Measurements from ENCODE around the gene SEPTIN14.
"Not testable (repeated sequence)": the region's sequence is repeated elsewhere in the genome, so short reads cannot be mapped to it uniquely, and the experiment has no call there.

Gene SEPTIN14

GRCh38 chr7:55862652-55863051 is at the start of gene SEPTIN14:
Gene SEPTIN14, minus strand, starts transcription at chr7:55862752. Its CDS starts 756 bp downstream, at chr7:55861996.
- DNase-seq = not testable (repeated sequence)

GRCh38 chr7:55903985-55904759 is 41.6 kb upstream of the SEPTIN14 start:
- no peak for DNase-seq

GRCh38 chr7:55901059-55901458 is 38.5 kb upstream of the SEPTIN14 start:
- DNase-seq = not testable (repeated sequence)

GRCh38 chr7:55898287-55898686 is 35.7 kb upstream of the SEPTIN14 start:
- DNase-seq = no peak

GRCh38 chr7:55895021-55895420 is 32.5 kb upstream of the SEPTIN14 start:
- DNase-seq = no peak

DNA sequence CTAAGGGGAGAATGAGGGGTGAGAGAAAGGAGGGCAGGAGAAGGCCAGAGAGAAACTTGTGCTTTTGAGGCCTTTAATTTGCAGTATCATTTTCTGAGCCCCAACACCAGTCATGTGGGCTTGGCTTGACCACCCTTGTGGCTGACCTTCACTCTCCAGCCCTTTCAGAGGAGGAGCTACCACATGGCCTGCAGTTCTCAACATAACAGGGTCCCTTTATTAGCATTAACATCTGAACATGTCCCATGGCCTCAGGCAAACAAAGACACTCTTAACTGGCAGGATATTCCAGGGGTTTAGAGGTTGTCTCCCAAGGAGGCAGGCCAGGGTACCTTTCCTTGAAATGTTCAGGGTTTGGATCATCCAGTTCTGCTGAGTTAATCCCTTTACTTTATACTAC is 31.4 kb upstream of the SEPTIN14 start:
- no peak for DNase-seq

GRCh38 chr7:55888378-55888777 is 25.8 kb upstream of the SEPTIN14 start:
- DNase-seq = peak; percentile 27 to 29

GRCh38 chr7:55887821-55888247 is 25.3 kb upstream of the SEPTIN14 start:
- peak in 1 of 2 experiments; percentile 12 for DNase-seq

GRCh38 chr7:55884321-55884720 is 21.8 kb upstream of the SEPTIN14 start:
- DNase-seq = no peak

DNA sequence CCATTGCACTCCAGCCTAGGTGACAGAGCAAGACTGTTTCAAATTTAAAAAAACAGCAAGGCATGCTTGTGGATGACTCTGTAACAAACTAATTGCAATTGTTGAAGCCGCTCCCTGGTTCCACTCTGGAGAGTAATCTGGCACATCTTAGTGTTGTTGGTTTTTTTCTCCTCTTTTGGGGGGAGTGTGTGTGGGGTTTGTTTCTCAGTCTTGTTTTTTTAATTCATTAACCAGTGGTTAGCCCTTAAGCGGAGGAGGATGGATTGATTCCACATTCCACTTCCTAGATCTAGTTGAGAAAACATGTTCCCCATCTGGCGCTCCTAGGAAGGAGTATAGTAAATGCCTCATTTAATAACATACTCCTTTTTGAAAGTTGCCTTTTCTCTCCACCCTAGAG is 16.1 kb upstream of the SEPTIN14 start:
- no peak for DNase-seq

- no peak for DNase-seq
These were observed 14.8 kb upstream of the SEPTIN14 start for GRCh38 chr7:55877308-55877707.

DNA sequence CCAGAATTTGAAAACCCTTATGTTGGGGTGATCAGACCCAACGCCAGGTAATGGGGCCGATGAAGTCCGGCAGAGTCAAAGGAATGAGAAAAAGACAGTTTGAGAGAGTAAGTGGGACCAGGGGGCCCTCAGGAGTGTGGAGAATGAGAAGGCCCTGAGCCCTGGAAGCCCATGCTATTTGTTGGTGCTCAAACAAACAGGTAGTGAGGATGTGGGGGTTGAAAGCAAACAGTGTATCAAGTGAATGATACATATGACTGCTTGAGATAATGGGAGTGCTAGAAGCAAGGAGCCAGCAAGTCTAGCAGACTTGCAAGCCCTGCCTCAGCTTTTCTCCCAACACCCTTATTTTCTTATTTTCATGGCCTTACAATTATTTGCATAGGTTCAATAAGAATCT is 11.2 kb upstream of the SEPTIN14 start:
- DNase-seq = no peak

DNA sequence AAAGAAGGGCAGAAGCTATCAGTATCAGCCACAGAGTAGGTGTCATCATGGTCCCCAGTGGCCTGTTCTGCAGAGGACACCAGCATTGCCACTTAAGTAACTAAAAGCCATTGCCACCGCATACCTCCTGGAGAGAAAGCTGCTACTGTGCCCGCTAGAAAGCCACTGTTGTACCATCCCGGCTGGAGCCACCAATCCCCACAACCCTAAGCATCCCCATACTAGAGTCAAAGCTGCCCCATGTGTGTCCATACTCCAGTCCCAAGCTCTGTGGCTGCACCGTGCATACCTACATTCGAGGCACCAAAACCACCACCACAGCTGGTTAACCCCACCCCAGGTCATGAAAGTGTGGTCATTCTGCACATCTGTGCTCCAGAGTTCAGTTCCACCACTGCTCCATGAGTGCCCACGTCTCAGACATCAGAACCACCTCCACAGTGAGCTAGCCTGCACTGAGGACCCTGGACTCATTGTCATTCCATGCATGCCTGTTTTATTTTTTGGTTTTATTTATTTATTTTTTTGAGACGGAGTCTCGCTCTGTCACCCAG is 9.5 kb upstream of the SEPTIN14 start:
- DNase-seq = no peak

DNA sequence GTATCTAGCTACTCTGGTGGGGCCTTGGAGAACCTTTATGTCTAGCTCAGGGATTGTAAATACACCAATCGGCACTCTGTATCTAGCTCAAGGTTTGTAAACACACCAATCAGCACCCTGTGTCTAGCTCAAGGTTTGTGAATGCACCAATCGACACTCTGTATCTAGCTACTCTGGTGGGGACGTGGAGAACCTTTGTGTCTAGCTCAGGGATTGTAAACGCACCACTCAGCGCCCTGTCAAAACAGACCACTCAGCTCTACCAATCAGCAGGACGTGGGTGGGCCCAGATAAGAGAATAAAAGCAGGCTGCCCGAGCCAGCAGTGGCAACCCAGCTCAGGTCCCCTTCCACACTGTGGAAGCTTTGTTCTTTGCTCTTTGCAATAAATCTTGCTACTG is 6.4 kb upstream of the SEPTIN14 start:
- not testable (repeated sequence) for DNase-seq

- DNase-seq = not testable (repeated sequence)
These were observed 17.4 kb downstream of the SEPTIN14 start for GRCh38 chr7:55845164-55845563.

DNA sequence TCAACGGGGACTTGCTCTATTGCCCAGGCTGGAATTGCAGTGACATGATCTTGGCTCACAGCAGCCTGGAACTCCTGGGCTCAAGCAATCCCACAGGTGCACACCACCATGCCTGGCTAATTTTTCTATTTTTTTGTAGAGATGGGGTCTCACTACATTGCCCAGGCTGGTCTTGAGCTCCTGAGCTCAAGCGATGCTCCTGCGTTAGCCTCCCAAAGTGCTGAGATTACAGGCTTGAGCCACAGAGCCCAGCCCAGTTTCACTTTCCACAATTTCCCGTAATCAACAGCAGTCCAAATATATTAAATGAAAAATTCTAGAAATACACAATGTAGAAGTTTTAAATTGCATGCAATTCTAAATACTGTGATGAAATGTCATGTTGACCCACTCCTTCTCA is 24.0 kb downstream of the SEPTIN14 start:
- DNase-seq = no peak

- DNase-seq = no peak
These were observed 35.0 kb downstream of the SEPTIN14 start for GRCh38 chr7:55827577-55827976.

- DNase-seq = no peak
These were observed 43.9 kb downstream of the SEPTIN14 start for GRCh38 chr7:55818686-55819085.

DNA sequence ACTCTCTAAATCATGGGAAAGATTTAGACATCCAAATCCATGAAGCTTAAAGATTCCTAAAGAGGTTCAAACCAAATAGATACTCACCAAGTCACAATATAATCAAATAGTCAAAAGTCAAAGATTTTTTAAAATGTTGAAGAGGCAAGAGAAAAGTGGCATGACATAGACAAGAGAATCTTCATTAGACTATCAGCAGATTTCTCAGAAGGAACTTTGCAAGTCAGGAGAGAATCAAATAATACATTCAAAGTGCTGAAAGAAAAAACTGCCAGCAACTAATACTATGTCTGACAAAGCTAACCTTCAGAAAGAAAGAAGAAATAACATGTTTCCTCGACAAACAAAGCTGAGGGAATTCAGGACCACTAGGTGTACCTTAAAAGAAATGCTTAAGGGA is 65.3 kb downstream of the SEPTIN14 start:
- not testable (repeated sequence) for DNase-seq

DNA sequence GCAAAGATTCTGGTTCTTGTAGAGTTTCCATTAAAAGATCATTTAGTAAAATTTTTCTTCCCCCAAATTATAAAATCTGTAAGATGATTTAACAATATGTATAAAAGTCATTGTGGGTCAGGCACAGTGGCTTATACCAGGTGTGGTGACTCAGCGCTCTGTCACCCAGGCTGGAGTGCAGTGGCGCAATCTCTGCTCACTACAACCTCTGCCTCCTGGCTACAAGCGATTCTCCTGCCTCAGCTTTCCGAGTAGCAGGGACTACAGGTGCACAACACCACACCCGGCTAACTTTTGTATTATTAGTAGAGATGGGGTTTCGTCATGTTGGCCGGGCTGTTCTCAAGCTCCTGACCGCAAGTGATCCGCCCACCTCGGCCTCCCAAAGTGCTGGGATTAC is 68.0 kb downstream of the SEPTIN14 start:
- DNase-seq = no peak

DNA sequence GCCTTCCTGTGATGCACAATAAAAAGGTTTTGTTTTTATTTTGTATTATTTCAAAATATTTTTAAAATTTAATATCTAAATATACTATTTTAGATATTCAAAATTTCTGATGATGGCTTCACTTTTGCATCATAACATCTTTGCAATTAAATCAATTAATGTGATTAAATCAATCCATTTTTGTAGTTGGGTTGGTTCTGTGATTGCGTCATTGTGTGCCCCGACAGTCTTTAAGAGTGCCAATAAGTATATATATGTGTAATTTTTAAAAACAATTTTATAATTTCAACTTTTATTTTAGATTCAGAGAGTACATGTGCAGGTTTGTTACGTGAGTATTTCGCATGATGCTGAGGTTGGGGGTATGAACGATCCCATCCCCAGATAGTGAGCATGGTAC is 70.5 kb downstream of the SEPTIN14 start:
- DNase-seq = no peak

DNA sequence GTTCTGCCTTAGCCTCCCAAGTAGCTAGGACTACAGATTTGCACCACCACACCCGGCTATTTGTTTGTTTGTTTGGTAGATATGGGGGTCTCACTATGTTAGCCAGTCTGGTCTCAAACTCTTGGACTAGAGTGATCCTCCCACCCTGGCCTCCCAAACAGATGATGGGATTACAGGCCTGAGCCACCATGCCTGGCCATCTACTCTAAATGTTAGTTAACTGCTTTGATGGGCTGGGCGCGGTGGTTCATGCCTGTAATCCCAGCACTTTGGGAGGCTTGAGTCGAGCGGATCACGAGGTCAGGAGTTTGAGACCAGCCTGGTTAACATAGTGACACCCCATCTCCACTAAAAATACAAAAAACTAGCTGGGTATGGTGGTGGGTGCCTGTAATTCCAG is 74.8 kb downstream of the SEPTIN14 start:
- no peak for DNase-seq

- DNase-seq = no peak
These were observed 75.7 kb downstream of the SEPTIN14 start for GRCh38 chr7:55786901-55787300.

DNA sequence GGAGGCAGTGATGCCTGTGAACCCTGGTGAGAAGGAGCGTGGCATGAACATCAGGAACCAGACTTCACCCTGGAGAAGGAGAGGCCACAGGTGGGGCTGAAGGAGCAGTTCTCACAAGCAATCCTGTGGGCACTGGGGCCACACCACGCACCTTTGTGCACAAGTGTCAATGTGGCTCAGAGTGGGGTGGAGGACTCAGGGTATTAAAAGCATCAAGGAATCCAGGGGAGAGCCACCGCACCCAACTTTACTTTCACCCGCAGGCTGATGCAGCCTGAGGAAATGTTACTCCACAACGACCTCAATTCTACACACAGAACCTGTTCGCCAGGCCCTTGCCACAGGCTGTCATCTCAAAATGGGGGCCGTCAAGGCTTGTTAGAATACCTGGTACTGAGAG is 77.1 kb downstream of the SEPTIN14 start:
- DNase-seq = not testable (repeated sequence)

DNA sequence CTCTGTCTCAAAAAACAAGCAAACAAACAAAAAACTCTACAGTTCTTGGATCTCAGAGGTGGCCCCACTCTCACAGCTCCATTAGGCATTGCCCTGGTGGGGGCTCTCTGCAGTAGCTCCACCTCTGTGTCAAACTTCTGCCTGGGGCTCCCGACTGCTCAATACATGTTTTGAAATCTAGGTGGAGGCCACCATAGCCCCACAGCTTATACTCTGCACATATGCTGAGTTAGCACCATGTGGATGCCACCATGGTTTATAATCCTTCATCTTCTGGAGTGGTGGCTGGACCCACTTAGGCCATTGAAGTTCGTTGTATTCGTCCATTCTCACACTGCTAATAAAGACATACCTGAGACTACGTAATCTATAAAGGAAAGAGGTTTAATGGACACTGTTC is 78.4 kb downstream of the SEPTIN14 start:
- DNase-seq = no peak

Data from NCI-H2081 (cell line).